ENCODE results near the gene TASP1. TPM values are rescaled to one million over a fixed set of nuclear protein-coding genes. Genes with fewer than 3 reads are reported as not detected.

Gene TASP1
- total RNA-seq, 1 donor from 2014 or later, result 15.9 TPM

- no peak for DNase-seq (ENCODE audit: low spot score)
- Mint-ChIP-seq H3K27me3 (ENCODE audit: unreplicated experiment) (no peaks in the 10 kb centered on the region), H3K9me3 (ENCODE audit: unreplicated experiment) (no peaks in the 10 kb centered on the region), H3K36me3 (ENCODE audit: low read depth, unreplicated experiment) (no peaks in the 10 kb centered on the region), H3K4me1 (ENCODE audit: unreplicated experiment) (peaks cover 13% of the 10 kb centered on the region), H3K27ac (ENCODE audit: unreplicated experiment) (no peak overlapping the region), H3K4me3 (ENCODE audit: unreplicated experiment) (no peak overlapping the region)
- no peak for TF ChIP-seq CTCF (IDR thresholded peaks at IDR 0.05; ENCODE audit: unreplicated experiment)
Observed at GRCh38 chr20:13428684-13429083, 210.0 kb downstream of the TASP1 start.

- peaks cover 14% of the 10 kb centered on the region for H3K4me1 Mint-ChIP-seq (ENCODE audit: unreplicated experiment)
- H3K4me3 Mint-ChIP-seq (ENCODE audit: unreplicated experiment), result no peak overlapping the region
- no peaks in the 10 kb centered on the region for H3K36me3 Mint-ChIP-seq (ENCODE audit: low read depth, unreplicated experiment)
- H3K9me3 Mint-ChIP-seq (ENCODE audit: unreplicated experiment), result no peaks in the 10 kb centered on the region
- H3K27ac Mint-ChIP-seq (ENCODE audit: unreplicated experiment), result no peak overlapping the region
- H3K27me3 Mint-ChIP-seq (ENCODE audit: unreplicated experiment), result no peaks in the 10 kb centered on the region
- no peak for TF ChIP-seq CTCF (IDR thresholded peaks at IDR 0.05; ENCODE audit: unreplicated experiment)
- DNase-seq (ENCODE audit: low spot score), result no peak
Observed at GRCh38 chr20:13426870-13427269, 211.9 kb downstream of the TASP1 start.

GRCh38 chr20:13425381-13426135 is 213.2 kb downstream of the TASP1 start:
- TF ChIP-seq CTCF (IDR thresholded peaks at IDR 0.05; ENCODE audit: unreplicated experiment), result no peak
- Mint-ChIP-seq H3K27me3 (ENCODE audit: unreplicated experiment) (no peaks in the 10 kb centered on the region), H3K9me3 (ENCODE audit: unreplicated experiment) (no peaks in the 10 kb centered on the region), H3K36me3 (ENCODE audit: low read depth, unreplicated experiment) (no peaks in the 10 kb centered on the region), H3K4me1 (ENCODE audit: unreplicated experiment) (peaks cover 14% of the 10 kb centered on the region), H3K27ac (ENCODE audit: unreplicated experiment) (no peak overlapping the region), H3K4me3 (ENCODE audit: unreplicated experiment) (no peak overlapping the region)
- no peak for DNase-seq (ENCODE audit: low spot score)

GRCh38 chr20:13424174-13424833 is 214.4 kb downstream of the TASP1 start:
- H3K27me3 Mint-ChIP-seq (ENCODE audit: unreplicated experiment), result no peaks in the 10 kb centered on the region
- H3K4me1 Mint-ChIP-seq (ENCODE audit: unreplicated experiment), result peaks cover 14% of the 10 kb centered on the region
- H3K9me3 Mint-ChIP-seq (ENCODE audit: unreplicated experiment), result no peaks in the 10 kb centered on the region
- no peak for TF ChIP-seq CTCF (IDR thresholded peaks at IDR 0.05; ENCODE audit: unreplicated experiment)
- no peaks in the 10 kb centered on the region for H3K36me3 Mint-ChIP-seq (ENCODE audit: low read depth, unreplicated experiment)
- DNase-seq (ENCODE audit: low spot score), result no peak
- H3K27ac Mint-ChIP-seq (ENCODE audit: unreplicated experiment), result peak overlapping the region; percentile 26
- no peak overlapping the region for H3K4me3 Mint-ChIP-seq (ENCODE audit: unreplicated experiment)
